HG03565 (cell line): ENCODE results near the gene PDGFA.

Experiments
- ATAC-seq: cut with Tn5 transposase; IDR thresholded peaks from one replicate; pipeline ENCODE4 v1.9.1; 2021; ENCODE audit warnings: mild to moderate bottlenecking, moderate library complexity; ENCODE audit not compliant: unreplicated experiment

Gene PDGFA

GRCh38 chr7:462173-463103, 57.2 kb downstream of the PDGFA start:
- no peak for ATAC-seq

GRCh38 chr7:461453-462172, 58.0 kb downstream of the PDGFA start:
- ATAC-seq, result no peak

GRCh38 chr7:461117-461452, 58.6 kb downstream of the PDGFA start:
- no peak for ATAC-seq

GRCh38 chr7:460374-461116, 59.1 kb downstream of the PDGFA start:
- ATAC-seq, result no peak

GRCh38 chr7:459584-460373, 59.9 kb downstream of the PDGFA start:
- no peak for ATAC-seq

GRCh38 chr7:458511-459245, 61.0 kb downstream of the PDGFA start:
- ATAC-seq, result no peak

- no peak for ATAC-seq
Observed at GRCh38 chr7:457814-458510, 61.7 kb downstream of the PDGFA start.

- no peak for ATAC-seq
Observed at GRCh38 chr7:455110-455928, 64.3 kb downstream of the PDGFA start.

- ATAC-seq, result no peak
Observed at GRCh38 chr7:454356-455109, 65.1 kb downstream of the PDGFA start.

- no peak for ATAC-seq
Observed at GRCh38 chr7:453597-454306, 65.9 kb downstream of the PDGFA start.

- no peak for ATAC-seq
Observed at GRCh38 chr7:452791-453455, 66.7 kb downstream of the PDGFA start.

GRCh38 chr7:452226-452751, 67.4 kb downstream of the PDGFA start:
- no peak for ATAC-seq

- no peak for ATAC-seq
Observed at GRCh38 chr7:451255-452225, 68.1 kb downstream of the PDGFA start.

- no peak for ATAC-seq
Observed at GRCh38 chr7:450741-451140, 68.9 kb downstream of the PDGFA start.

GRCh38 chr7:450036-450435, 69.6 kb downstream of the PDGFA start:
- ATAC-seq, result no peak
